ENCODE data around the gene ZNF426. TPM values are rescaled to one million over a fixed set of nuclear protein-coding genes. Genes with fewer than 3 reads are reported as not detected.
"Not testable (repeated sequence)": the region's sequence is repeated elsewhere in the genome, so short reads cannot be mapped to it uniquely, and the experiment has no call there.

Gene ZNF426
- total RNA-seq: 10 to 100 TPM; 24.4 to 27.3 TPM
- 10 to 100 TPM; 15.8 to 18.4 (median 17.4) TPM for polyA plus RNA-seq
- 48.2 to 65.5 (median 53.9) reads per million in 6 experiments for total RNA-seq

- Mint-ChIP-seq H3K36me3 (peaks cover 30 to 59% (median 42%) of the 10 kb centered on the region in 3 donors), H3K27ac (peak within 1 kb of the TSS; percentile 96 to 100 (median 99)), H3K4me1 (peaks cover 16 to 37% (median 31%) of the 10 kb centered on the region in 4 donors), H3K9me3 (peaks cover 6 to 47% (median 27%) of the 10 kb centered on the region in 9 donors), H3K27me3 (no peaks in the 10 kb centered on the region), H3K4me3 (peak within 1 kb of the TSS; percentile 92 to 99 (median 98))
- DNase-seq (peak; percentile 66 to 91 (median 84)), ATAC-seq (peak; percentile 94 to 97)
- POLR2A ChIA-PET: no interaction called here
These were observed at the start of gene ZNF426 for GRCh38 chr19:9538183-9539058. Gene ZNF426 (minus strand): TSS chr19:9538645. CDS start chr19:9536232, 2,413 bp downstream.

DNA sequence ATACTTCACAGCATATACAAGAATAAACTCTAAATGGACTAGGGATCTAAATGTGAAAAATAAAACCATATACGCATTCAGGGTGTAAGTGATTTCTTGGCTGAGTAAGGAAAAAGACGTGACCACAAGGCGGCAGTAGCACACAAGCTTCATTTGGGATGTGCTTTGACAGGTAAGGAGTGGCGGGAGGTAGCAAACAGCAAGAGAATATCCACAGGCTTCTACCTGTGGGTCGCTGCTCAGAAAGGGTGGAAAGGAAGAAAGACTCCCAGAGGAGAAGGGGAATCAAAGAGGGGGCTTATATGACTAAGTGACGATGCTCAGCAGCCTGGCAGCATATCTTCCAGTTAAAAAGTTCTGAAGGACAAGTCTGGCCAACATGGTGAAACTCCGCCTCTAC lies 48.3 kb upstream of the ZNF426 start:
- Mint-ChIP-seq H3K4me1 (peaks cover 9 to 26% (median 17%) of the 10 kb centered on the region in 4 donors), H3K4me3 (peak overlapping the region in 3 of 10 donors; percentile 0 to 38 (median 1)), H3K27me3 (peaks cover 3 to 15% (median 10%) of the 10 kb centered on the region in 5 donors), H3K36me3 (peaks cover 5 to 9% (median 7%) of the 10 kb centered on the region in 3 donors), H3K9me3 (peaks cover 0 to 5% (median 0%) of the 10 kb centered on the region in 9 donors), H3K27ac (peak overlapping the region in 3 of 10 donors; percentile 2 to 22 (median 6))
- peak; percentile 58 to 72 for ATAC-seq
- POLR2A ChIA-PET: interaction anchor here (0.7 to 0.8 kb wide), 2 partner anchors 248 to 509 kb away, joined by 4 to 5 read pairs; no protein-coding TSS in a partner anchor
- DNase-seq: peak; percentile 51 to 86 (median 71)

- H3K27ac Mint-ChIP-seq: peak within 1 kb of the TSS; percentile 92 to 98 (median 97)
- POLR2A ChIA-PET: interaction anchor here (0.5 to 1.9 kb wide), 9 partner anchors 34 to 273 kb away, joined by 3 to 8 read pairs (median 4); partner anchors contain the start of genes ZNF266 and ZNF559
- H3K4me1 Mint-ChIP-seq: peaks cover 13 to 43% (median 33%) of the 10 kb centered on the region in 4 donors
These were observed 45.8 kb upstream of the ZNF426 start, which contains the start of gene ZNF121 for GRCh38 chr19:9584073-9584833. Gene ZNF121 (minus strand): TSS chr19:9584504. CDS start chr19:9568097, 16,407 bp downstream.

DNA sequence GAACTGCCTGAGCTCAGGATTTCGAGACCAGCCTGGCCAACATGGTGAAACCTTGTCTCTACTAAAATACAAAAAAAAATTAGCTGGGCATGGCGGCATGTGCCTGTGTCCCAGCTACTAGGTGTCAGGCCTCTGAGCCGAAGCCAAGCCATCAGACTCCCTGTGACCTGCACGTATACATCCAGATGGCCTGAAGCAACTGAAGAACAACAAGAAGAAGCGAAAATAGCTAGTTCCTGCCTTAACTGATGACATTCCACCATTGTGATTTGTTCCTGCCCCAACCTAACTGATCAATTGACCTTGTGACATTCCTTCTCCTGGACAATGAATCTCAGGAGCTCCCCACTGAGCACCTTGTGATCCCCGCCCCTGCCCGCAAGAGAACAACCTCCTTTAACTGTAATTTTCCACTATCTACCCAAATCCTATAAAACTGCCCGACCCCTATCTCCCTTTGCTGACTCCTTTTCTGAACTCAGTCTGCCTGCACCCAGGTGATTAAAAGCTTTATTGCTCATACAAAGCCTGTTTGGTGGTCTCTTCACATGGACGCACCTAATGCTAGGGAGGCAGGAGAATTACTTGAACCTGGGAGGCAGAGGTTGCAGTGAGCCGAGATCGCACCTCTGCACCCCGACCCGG lies 43.8 kb upstream of the ZNF426 start:
- POLR2A ChIA-PET: interaction anchor here (1.9 kb wide), 1 partner anchor 146 kb away, joined by 8 read pairs; the partner anchor contains the start of gene ZNF266
- H3K4me3 Mint-ChIP-seq: peak overlapping the region; percentile 53 to 96 (median 81)
- not testable (repeated sequence) for ATAC-seq, DNase-seq, H3K27me3 Mint-ChIP-seq
- peaks cover 33 to 51% (median 48%) of the 10 kb centered on the region in 3 donors for H3K36me3 Mint-ChIP-seq
- H3K9me3 Mint-ChIP-seq: peaks cover 0 to 38% (median 7%) of the 10 kb centered on the region in 9 donors
- peaks cover 14 to 58% (median 43%) of the 10 kb centered on the region in 4 donors for H3K4me1 Mint-ChIP-seq
- peak overlapping the region in 9 of 10 donors; percentile 44 to 95 (median 79) for H3K27ac Mint-ChIP-seq

More at GRCh38 chr19:9584073-9584833, 45.8 kb upstream of the ZNF426 start, which contains the start of gene ZNF121:
- H3K27me3 Mint-ChIP-seq: peaks cover 0 to 6% (median 2%) of the 10 kb centered on the region in 5 donors
- ATAC-seq: peak; percentile 74 to 80
- peaks cover 22 to 31% (median 28%) of the 10 kb centered on the region in 3 donors for H3K36me3 Mint-ChIP-seq
- H3K4me3 Mint-ChIP-seq: peak within 1 kb of the TSS; percentile 92 to 98 (median 96)
- peak; percentile 56 to 87 (median 76) for DNase-seq
- H3K9me3 Mint-ChIP-seq: peaks cover 0 to 19% (median 0%) of the 10 kb centered on the region in 9 donors

DNA sequence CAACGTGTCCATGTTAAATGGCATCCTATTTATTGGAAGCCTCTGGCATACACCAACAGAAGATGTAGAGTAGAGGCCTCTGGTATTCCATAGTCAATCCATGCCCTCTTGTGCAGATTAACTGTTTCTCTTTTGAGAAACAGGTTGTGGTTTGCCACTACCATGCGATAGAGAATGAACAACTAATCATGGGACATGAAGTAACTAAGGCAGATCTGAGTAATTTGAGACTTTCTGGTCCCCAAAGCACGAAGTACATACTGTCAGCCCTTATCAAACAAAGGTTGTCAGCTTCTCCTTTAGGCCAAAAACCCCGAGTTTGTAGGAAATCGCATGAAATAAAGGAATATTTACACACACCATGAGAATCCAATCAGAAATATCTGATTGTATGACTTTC lies 42.3 kb upstream of the ZNF426 start:
- ATAC-seq: no peak
- H3K4me1 Mint-ChIP-seq: peaks cover 15 to 65% (median 38%) of the 10 kb centered on the region in 4 donors
- peaks cover 0 to 53% (median 8%) of the 10 kb centered on the region in 9 donors for H3K9me3 Mint-ChIP-seq
- no peaks in the 10 kb centered on the region for H3K27me3 Mint-ChIP-seq
- H3K27ac Mint-ChIP-seq: peak overlapping the region in 5 of 10 donors; percentile 4 to 77 (median 50)
- POLR2A ChIA-PET: interaction anchor here (0.9 kb wide), 1 partner anchor 40 kb away, joined by 3 read pairs; no protein-coding TSS in a partner anchor
- H3K36me3 Mint-ChIP-seq: peaks cover 39 to 66% (median 62%) of the 10 kb centered on the region in 3 donors
- DNase-seq: no peak
- peak overlapping the region in 2 of 10 donors; percentile 2 to 38 for H3K4me3 Mint-ChIP-seq

- Mint-ChIP-seq H3K4me3 (no peak overlapping the region), H3K36me3 (peaks cover 56 to 95% (median 70%) of the 10 kb centered on the region in 3 donors), H3K27ac (no peak overlapping the region), H3K4me1 (peaks cover 7 to 19% (median 13%) of the 10 kb centered on the region in 4 donors), H3K27me3 (no peaks in the 10 kb centered on the region), H3K9me3 (peaks cover 0 to 98% (median 44%) of the 10 kb centered on the region in 9 donors)
- POLR2A ChIA-PET: interaction anchor here (0.7 kb wide), 1 partner anchor 324 kb away, joined by 3 read pairs; no protein-coding TSS in a partner anchor
- no peak for DNase-seq
- no peak for ATAC-seq
These were observed 31.8 kb upstream of the ZNF426 start for GRCh38 chr19:9570255-9570654.

- H3K36me3 Mint-ChIP-seq: peaks cover 63 to 92% (median 74%) of the 10 kb centered on the region in 3 donors
- H3K27me3 Mint-ChIP-seq: no peaks in the 10 kb centered on the region
- peaks cover 0 to 98% (median 34%) of the 10 kb centered on the region in 9 donors for H3K9me3 Mint-ChIP-seq
- POLR2A ChIA-PET: interaction anchor here (1.2 kb wide), 1 partner anchor 9 kb away, joined by 3 read pairs; no protein-coding TSS in a partner anchor
- no peak for ATAC-seq
- peaks cover 0 to 5% (median 2%) of the 10 kb centered on the region in 4 donors for H3K4me1 Mint-ChIP-seq
- no peak overlapping the region for H3K27ac Mint-ChIP-seq
- DNase-seq: no peak
- peak overlapping the region in 1 of 10 donors; percentile 20 for H3K4me3 Mint-ChIP-seq
These were observed 28.3 kb upstream of the ZNF426 start for GRCh38 chr19:9566729-9567128.

DNA sequence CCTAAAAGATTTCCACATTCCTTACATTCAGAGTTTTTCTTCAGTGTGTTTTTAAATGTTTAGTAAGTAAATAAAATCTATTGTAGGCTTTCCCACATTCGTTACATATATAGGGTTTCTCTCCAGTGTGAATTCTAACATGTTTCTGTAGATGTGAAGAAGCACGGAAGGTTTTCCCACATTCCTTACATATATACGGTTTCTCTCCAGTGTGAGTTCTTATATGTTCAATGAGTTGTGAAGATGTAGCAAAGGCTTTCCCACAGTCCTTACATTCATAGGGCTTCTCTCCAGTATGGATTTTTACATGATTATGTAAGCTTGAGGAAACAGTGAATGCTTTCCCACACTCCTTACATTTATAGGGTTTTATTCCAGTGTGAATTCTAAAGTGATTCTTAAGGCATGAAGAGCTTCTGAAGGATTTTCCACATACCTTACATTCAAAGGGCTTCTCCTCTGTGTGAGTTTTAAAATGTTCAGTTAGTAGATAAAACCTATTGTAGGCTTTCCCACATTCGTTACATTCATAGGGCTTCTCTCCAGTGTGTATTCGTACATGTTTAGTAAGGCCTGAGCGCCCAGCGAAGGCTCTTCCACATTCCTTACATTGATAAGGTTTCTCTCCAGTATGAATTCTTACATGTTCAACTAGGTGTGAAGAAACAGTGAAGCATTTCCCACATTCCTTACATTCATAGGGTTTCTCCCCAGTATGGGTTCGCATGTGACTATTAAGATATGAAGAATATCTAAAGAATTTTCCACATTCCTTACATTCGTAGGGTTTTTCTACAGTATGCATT lies 27.7 kb upstream of the ZNF426 start:
- POLR2A ChIA-PET: interaction anchor here (0.5 to 1.2 kb wide), 3 partner anchors 9 to 262 kb away, joined by 3 read pairs; no protein-coding TSS in a partner anchor
- ATAC-seq: no peak
- H3K4me1 Mint-ChIP-seq: peaks cover 0 to 1% (median 0%) of the 10 kb centered on the region in 4 donors
- peaks cover 57 to 92% (median 74%) of the 10 kb centered on the region in 3 donors for H3K36me3 Mint-ChIP-seq
- peak overlapping the region in 2 of 10 donors; percentile 6 to 20 for H3K4me3 Mint-ChIP-seq
- no peaks in the 10 kb centered on the region for H3K27me3 Mint-ChIP-seq
- H3K27ac Mint-ChIP-seq: peak overlapping the region in 1 of 10 donors; percentile 18
- H3K9me3 Mint-ChIP-seq: peaks cover 0 to 98% (median 32%) of the 10 kb centered on the region in 9 donors
- peak in 1 of 10 donors; percentile 7 for DNase-seq

DNA sequence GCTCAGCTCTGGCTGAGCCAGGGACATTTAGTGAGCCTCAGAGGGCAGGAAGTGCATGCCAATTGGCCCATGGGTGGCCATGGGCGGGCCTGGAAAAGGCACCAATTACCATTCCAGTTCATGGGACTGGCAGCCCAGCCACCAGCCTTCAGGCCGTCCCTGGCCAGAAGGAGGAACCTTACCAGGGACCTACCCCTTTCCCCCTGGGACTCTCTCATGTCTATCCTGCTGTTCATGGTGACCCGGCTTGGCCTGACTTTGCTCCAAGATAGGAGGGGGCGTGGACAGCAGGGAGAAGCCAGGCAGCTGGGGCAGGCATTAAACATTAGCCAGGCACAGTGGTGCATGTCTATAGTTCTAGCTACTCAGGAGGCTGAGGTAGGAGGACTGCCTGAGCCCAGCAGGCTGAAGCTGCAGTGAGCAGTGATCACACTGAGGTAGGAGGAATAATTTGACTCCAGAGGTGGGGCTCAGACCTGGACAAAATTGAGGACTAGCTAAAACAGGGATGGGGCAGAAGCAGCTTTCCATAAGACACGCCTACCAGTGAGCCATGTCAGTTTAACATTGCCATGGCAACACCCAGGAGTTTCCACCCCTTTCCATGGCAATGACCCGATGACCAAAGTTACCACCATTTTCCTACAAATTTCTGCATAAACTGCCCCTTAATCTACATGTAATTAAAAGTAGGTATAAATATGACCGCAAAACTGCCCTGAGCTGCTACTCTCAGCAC lies 14.3 kb upstream of the ZNF426 start:
- ATAC-seq (no peak), DNase-seq (no peak)
- H3K4me3 Mint-ChIP-seq: no peak overlapping the region
- peaks cover 0 to 70% (median 23%) of the 10 kb centered on the region in 9 donors for H3K9me3 Mint-ChIP-seq
- POLR2A ChIA-PET: no interaction called here
- H3K27me3 Mint-ChIP-seq: no peaks in the 10 kb centered on the region
- no peak overlapping the region for H3K27ac Mint-ChIP-seq
- no peaks in the 10 kb centered on the region for H3K4me1 Mint-ChIP-seq
- peaks cover 4 to 46% (median 26%) of the 10 kb centered on the region in 3 donors for H3K36me3 Mint-ChIP-seq

DNA sequence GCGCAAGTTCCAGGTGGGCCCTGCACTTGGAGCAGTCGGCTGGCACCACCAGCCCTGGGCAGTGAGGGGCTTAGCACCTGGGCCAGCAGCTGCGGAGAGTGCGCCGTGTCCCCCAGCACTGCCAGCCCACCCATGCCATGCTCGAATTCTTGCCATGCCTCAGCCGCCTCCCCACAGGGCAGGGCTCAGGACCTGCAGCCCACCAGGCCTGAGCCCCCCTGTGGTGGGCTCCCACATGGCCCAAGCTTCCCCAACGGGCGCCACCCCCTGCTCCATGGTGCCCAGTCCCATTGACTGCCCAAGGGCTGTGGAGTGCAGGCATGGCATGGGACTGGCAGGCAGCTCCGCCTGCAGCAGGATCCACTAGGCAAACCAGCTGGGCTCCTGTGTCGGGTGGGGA lies 9.4 kb upstream of the ZNF426 start:
- no peak overlapping the region for H3K4me3 Mint-ChIP-seq
- H3K36me3 Mint-ChIP-seq: peaks cover 2 to 21% (median 14%) of the 10 kb centered on the region in 3 donors
- DNase-seq (no peak), ATAC-seq (no peak)
- H3K9me3 Mint-ChIP-seq: peaks cover 0 to 40% (median 16%) of the 10 kb centered on the region in 9 donors
- no peaks in the 10 kb centered on the region for H3K4me1 Mint-ChIP-seq
- POLR2A ChIA-PET: no interaction called here
- peaks cover 0 to 5% (median 1%) of the 10 kb centered on the region in 5 donors for H3K27me3 Mint-ChIP-seq
- H3K27ac Mint-ChIP-seq: no peak overlapping the region
